Adipocyte (in vitro differentiated cells): ENCODE data around the gene MCTP2.

Experiments used
- DNase-seq: peaks from one replicate; pipeline ENCODE4 v3.0.0-alpha.2; 2015; ENCODE audit warnings: low read depth
- H3K27me3 ChIP-seq: replicated peaks from 2 replicates; pipeline ENCODE4 v1.7.0; 2013; ENCODE audit warnings: mild to moderate bottlenecking, low read length, moderate library complexity; ENCODE audit not compliant: control insufficient read depth, insufficient read depth
- H3K36me3 ChIP-seq: 2 replicates; pipeline ENCODE4 v1.7.0; 2013; ENCODE audit warnings: low read length, mild to moderate bottlenecking, moderate library complexity; ENCODE audit not compliant: control insufficient read depth, insufficient read depth, severe bottlenecking
- H3K4me1 ChIP-seq: 2 replicates; pipeline ENCODE4 v1.7.0; 2013; ENCODE audit warnings: mild to moderate bottlenecking, low read length, moderate library complexity; ENCODE audit not compliant: control insufficient read depth, insufficient read depth
- H3K4me3 ChIP-seq: 2 replicates; pipeline ENCODE4 v1.7.0; 2013; ENCODE audit warnings: mild to moderate bottlenecking, low read length, moderate library complexity
- H3K9ac ChIP-seq: 2 replicates; pipeline ENCODE4 v1.7.0; 2013; ENCODE audit warnings: mild to moderate bottlenecking, low read length, moderate library complexity
- H3K9me3 ChIP-seq: 2 replicates; pipeline ENCODE4 v1.7.0; 2013; ENCODE audit warnings: mild to moderate bottlenecking, low read length, moderate library complexity; ENCODE audit not compliant: control insufficient read depth

The MCTP2 gene

DNA sequence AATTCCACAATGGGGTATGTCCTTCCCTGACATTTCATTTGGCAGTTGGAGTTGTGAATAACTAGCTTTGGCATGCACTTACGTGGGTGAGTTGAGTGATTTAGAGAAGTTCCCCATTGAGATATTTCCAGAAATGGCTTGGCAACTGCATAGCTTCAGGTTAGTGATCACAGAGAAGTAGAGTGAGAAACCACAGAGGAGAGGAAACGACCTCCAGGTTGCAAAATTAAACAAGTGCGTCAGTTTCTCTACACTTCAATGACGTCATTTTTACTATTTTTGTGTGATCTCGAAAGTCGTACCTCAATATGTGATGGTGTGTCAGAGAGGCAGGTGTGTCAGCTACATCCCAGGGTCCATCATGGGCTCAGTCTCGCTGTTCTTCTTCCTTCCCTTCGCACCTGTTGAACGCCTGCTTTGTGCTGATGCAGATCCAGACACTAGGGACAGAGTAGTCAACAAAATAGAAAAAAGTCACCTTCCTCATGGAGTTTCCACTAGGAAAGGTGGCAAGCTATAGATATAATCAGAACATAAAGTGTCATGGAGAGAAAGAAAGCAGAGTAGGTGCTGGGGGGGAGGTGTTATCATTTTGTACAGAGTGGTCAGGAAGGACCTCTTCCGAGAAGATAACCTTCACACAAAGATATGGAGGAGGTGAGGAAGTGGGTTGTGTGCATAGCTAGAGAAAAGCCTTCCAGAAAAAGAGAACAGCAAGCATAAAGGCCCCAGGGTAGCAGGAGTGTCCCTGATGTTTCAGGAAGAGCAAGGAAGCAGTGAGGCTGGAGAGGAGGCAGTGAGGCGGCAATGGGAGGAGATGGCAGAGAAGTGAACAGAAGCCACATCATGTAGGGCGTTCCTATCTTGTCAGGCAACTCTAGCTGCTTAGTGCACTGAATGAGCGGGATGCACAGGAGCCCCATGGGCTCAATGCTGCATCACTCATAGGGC lies 75.6 kb downstream of the MCTP2 start:
- no peak overlapping the region for H3K4me3 ChIP-seq
- H3K27me3 ChIP-seq, result no peaks in the 10 kb centered on the region
- H3K36me3 ChIP-seq, result peaks cover 12% of the 10 kb centered on the region
- no peak overlapping the region for H3K9ac ChIP-seq
- H3K9me3 ChIP-seq, result no peaks in the 10 kb centered on the region
- no peaks in the 10 kb centered on the region for H3K4me1 ChIP-seq
- no peak for DNase-seq

DNA sequence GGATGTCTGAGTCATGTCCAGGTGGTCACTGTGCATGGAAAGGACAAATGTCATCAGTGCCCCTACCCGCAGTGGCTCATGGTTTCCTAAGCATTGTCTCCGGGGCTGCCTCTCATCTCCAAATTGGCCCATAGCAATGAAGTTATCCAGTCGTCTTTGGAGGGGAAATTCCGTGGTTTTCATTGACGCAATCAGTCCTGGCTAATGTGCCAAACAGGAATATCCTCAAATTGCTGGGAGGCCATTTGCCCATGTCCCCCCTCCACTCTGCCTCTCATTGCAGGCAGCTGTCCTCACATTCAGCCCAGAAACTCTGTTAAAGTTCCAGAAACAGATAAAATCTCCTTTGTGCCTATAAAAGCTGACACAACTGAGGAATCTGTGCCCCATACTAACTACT lies 81.6 kb downstream of the MCTP2 start:
- H3K27me3 ChIP-seq, result no peaks in the 10 kb centered on the region
- H3K9me3 ChIP-seq, result no peaks in the 10 kb centered on the region
- no peak overlapping the region for H3K9ac ChIP-seq
- H3K4me1 ChIP-seq, result no peaks in the 10 kb centered on the region
- peak; percentile 3 for DNase-seq
- H3K4me3 ChIP-seq, result no peak overlapping the region
- H3K36me3 ChIP-seq, result peaks cover 36% of the 10 kb centered on the region

DNA sequence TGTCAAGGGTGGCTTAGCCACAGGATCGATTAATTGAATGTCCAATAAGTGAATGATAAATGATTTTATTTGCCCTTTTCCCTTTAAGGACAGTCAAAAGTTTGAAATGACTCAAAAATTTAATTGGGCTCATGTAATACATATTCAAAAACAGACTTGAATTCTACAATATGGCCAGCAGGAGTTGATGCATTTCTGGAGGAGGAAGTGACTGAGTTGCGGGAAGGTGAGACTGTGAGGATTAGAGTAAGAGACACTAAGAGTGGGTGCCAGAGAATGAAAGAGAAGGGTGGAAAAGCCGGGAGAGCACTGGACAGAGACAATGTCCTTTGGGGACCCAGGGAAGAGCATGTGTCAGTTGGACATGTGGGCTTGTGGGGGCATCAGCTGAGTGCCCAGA lies 83.3 kb downstream of the MCTP2 start:
- H3K9me3 ChIP-seq, result no peaks in the 10 kb centered on the region
- no peak for DNase-seq
- no peaks in the 10 kb centered on the region for H3K4me1 ChIP-seq
- H3K36me3 ChIP-seq, result peaks cover 40% of the 10 kb centered on the region
- H3K9ac ChIP-seq, result no peak overlapping the region
- H3K27me3 ChIP-seq, result no peaks in the 10 kb centered on the region
- H3K4me3 ChIP-seq, result no peak overlapping the region

DNA sequence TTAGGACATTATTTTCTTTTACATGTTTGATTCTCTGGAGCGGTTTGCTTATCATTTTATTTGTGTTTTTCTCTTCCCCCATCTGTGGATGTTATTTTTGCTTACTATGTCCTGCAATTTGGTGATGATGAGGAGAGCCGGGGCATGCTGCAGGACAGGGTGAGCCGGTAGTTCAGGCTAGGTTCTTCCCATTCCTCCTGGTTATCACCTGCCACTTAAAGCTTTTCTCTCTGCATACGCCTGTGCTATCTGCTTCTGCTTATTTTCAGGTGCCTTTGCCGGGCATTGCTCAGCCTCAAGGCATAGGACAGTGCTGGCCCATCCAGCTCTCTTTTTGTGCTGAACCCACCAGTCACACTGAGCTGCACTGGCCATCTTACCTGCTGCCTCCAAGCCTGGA lies 85.8 kb downstream of the MCTP2 start:
- DNase-seq, result no peak
- Histone ChIP-seq H3K27me3 (no peaks in the 10 kb centered on the region), H3K36me3 (peaks cover 40% of the 10 kb centered on the region), H3K9ac (no peak overlapping the region), H3K4me3 (no peak overlapping the region), H3K4me1 (peaks cover 7% of the 10 kb centered on the region), H3K9me3 (no peaks in the 10 kb centered on the region)

DNA sequence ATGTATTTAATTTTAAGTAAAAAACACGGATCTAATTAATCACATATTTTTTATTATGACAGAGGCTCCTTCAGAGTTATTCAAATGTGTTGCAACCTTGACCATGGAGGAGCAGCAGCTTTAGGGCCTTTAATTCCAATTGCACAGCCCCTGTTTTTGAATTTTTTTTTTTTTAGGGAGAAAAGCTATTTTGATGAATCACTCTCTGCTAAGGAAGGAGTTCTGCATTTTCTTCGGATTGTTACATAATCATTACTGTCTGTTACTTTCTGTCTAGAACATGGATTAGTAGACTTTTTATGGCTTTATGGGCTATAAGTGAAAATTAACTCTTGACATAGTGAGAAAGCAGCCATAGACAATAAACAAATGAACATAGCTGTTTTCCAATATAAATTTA lies 90.8 kb downstream of the MCTP2 start:
- peak; percentile 77 for DNase-seq
- H3K9ac ChIP-seq, result no peak overlapping the region
- peaks cover 24% of the 10 kb centered on the region for H3K4me1 ChIP-seq
- H3K9me3 ChIP-seq, result no peaks in the 10 kb centered on the region
- peaks cover 15% of the 10 kb centered on the region for H3K36me3 ChIP-seq
- H3K4me3 ChIP-seq, result no peak overlapping the region
- no peaks in the 10 kb centered on the region for H3K27me3 ChIP-seq

DNA sequence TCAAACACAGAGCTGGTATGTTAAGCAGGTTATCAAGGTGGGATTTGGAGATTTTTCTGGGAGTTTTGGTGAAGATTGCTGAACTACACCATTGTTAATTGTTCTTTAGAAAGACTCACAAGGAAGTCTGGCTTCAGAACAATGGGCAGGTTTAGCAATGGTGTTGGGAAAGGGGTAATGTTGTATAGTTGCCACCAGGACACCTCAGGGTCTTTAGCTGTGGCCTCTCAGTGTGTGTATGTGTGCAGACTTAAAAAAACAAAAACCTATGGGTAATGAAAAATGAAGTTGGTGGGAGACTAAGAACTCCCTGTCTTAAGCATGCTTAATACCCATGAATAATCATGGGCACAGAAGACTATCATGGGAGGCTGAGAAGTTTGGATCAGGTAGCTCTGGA lies 91.7 kb downstream of the MCTP2 start:
- Histone ChIP-seq H3K4me1 (peaks cover 24% of the 10 kb centered on the region), H3K9ac (no peak overlapping the region), H3K9me3 (no peaks in the 10 kb centered on the region), H3K36me3 (peaks cover 10% of the 10 kb centered on the region), H3K27me3 (no peaks in the 10 kb centered on the region), H3K4me3 (no peak overlapping the region)
- no peak for DNase-seq

DNA sequence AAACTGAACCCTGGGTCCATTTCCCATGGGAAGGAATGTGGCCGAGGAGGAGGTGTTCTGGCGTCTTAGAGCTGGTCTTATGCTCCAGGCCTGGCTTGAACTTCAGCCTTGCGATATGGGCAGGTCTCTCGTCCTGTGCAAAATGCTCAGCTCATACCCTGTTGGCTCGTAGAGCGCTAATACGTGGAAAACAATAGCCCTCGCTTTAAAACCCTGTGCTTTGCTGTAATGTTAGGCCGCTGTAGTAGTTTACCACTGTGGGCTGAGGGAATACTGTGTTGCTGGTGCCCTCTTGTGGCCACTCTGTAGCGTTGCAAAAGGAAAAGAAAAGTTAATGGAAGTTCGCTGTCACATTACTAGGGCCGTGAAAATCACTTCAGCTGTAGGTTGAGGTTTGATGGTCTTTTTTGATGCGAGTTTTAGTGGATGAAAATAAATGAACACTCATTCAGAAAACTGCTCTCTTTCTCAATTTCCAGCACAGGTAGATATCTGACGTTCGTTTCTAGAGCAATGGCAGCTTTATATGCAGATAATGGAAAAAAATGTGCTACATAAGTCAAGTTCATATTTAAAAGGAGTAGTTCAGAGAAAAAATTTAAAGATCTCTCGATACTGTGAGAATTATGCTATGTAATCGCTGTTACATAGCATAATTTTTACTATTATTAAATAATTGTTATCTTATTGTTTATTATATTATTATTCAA lies 92.9 kb downstream of the MCTP2 start:
- peak; percentile 76 for DNase-seq
- H3K9me3 ChIP-seq, result no peaks in the 10 kb centered on the region

DNA sequence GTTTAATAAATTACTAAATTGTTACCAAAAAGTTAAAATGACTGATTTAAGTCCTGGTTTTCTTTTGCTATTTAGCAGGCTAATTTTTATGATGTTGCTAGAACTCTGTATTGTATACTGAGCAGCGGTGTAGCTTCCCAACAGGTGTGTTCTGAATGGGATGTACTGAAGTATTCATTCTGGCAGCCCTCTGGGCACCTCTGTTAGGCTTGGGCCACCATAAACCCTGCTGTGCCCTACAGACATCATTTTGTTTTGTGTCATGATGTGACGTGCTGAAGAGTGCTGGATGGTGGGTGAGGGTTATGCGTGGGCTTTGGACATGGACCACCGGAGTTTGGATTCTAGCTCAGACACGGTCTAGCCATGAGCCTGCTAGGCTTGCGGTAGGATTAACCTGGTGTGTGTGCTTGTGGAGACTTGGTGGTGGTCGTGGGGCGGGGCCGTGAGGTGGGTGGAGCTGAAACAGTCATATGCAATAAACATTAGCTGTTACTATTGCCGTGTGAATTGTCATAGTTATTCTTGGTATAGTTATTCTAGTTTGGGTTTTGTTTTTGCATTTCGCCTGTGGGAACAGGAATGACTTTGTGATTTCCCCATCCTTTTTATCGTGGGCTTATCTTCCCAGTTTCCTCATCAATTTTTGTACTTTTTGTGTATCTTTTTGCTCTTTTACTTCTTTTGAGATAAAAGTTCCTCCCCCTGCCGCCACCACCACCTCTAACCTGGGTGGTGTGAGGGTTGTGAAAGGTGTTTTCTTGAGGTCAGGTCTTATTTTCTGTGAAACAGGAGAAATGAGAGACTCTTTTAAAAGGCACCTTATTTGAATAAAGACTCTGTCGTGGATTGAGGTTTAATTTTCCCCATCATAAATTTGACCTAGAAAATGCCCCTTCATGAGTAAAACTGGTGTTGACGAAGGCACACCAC lies 93.7 kb downstream of the MCTP2 start:
- no peak overlapping the region for H3K4me3 ChIP-seq
- no peaks in the 10 kb centered on the region for H3K9me3 ChIP-seq
- DNase-seq, result no peak
- H3K36me3 ChIP-seq, result no peaks in the 10 kb centered on the region
- no peak overlapping the region for H3K9ac ChIP-seq
- H3K4me1 ChIP-seq, result peaks cover 24% of the 10 kb centered on the region
- H3K27me3 ChIP-seq, result no peaks in the 10 kb centered on the region

More for the DNA sequence above, 92.9 kb downstream of the MCTP2 start:
- peak overlapping the region; percentile 63 for H3K9ac ChIP-seq
- H3K27me3 ChIP-seq, result no peaks in the 10 kb centered on the region
- H3K36me3 ChIP-seq, result peaks cover 2% of the 10 kb centered on the region
- H3K4me3 ChIP-seq, result no peak overlapping the region
- peaks cover 24% of the 10 kb centered on the region for H3K4me1 ChIP-seq

DNA sequence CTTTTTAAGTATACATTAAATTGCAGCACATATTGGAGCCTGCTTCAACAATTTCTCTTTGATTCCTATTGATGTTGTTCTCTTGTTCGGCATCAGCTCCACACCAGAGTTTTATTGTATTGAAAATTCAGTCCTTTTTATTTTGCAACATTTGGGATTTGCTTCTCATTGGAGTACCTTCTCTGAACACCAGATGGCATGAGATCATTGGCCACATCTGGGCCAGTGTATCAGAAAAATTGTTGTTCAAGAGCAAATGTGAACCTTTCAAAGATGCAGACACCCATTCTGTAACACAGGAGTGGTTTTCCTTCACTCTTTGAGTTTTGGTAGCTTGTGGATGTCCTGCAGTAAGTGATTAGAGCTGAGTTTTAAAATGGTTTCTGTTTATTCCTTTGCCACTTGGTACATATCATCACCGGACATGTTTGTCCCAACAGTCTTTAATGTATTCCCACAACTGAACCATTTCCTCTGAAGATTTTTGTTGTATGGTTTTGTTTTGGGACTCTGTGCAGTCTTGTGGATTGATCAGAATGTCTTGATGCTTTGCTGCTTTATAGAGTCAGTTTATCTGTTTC lies 96.1 kb downstream of the MCTP2 start:
- peak; percentile 78 for DNase-seq
- no peaks in the 10 kb centered on the region for H3K36me3 ChIP-seq
- H3K27me3 ChIP-seq, result no peaks in the 10 kb centered on the region
- no peak overlapping the region for H3K4me3 ChIP-seq
- no peak overlapping the region for H3K9ac ChIP-seq
- H3K4me1 ChIP-seq, result peaks cover 15% of the 10 kb centered on the region
- H3K9me3 ChIP-seq, result no peaks in the 10 kb centered on the region

DNA sequence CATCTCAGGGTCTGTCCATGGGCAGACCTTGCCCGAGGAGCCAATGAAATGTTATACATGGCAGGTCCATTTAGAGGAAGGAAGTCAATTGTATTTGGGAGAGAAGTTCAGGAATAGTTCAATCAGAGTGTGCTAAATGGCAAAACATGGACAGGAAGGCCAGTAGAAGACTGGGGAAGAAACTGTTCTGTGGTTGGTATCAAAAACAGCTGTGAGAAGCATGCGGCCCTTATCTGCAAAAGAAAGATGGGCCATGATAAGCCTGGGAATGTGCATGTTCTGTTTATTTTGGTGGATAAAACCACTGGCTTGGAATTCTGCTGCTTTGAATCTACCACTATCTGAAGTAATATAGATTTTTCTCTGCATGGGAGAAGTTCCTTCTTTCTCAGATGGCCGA lies 100.4 kb downstream of the MCTP2 start:
- peaks cover 3% of the 10 kb centered on the region for H3K4me1 ChIP-seq
- no peaks in the 10 kb centered on the region for H3K27me3 ChIP-seq
- peaks cover 1% of the 10 kb centered on the region for H3K36me3 ChIP-seq
- H3K9me3 ChIP-seq, result no peaks in the 10 kb centered on the region
- DNase-seq, result no peak
- H3K4me3 ChIP-seq, result no peak overlapping the region
- no peak overlapping the region for H3K9ac ChIP-seq
